ENCODE data around the gene COIL. TPM values are rescaled to one million over a fixed set of nuclear protein-coding genes. Genes with fewer than 3 reads are reported as not detected.

Gene COIL
- total and polyA plus RNA-seq, 2 donors (not counting 3 experiments of a cell fraction or from before 2014, with no cell fraction given): 4.2 to 20.6 TPM

GRCh38 chr17:56997313-56997712 lies 36.5 kb upstream of the COIL start:
- Histone ChIP-seq H3K9me1 (replicated peaks; ENCODE audit: control insufficient read depth, extremely low read depth, insufficient read depth, low read length) (no peaks in the 10 kb centered on the region), H4K20me1 (replicated peaks; ENCODE audit: control insufficient read depth, extremely low read depth, insufficient read depth, low read length) (no peaks in the 10 kb centered on the region), H3K4me1 (ENCODE audit: control insufficient read depth, extremely low read depth, insufficient read depth, low read length) (no peaks in the 10 kb centered on the region), H3K79me2 (ENCODE audit: control insufficient read depth, insufficient read depth, low read length) (no peaks in the 10 kb centered on the region), H3K9ac (replicated peaks; ENCODE audit: extremely low read depth, insufficient read depth, low read length) (no peak overlapping the region), H3K36me3 (ENCODE audit: control insufficient read depth in 2 of 2, extremely low read depth in 1 of 2, insufficient read depth in 2 of 2, low read length in 2 of 2) (peaks cover 0 to 2% of the 10 kb centered on the region in 2 experiments), H2AFZ (ENCODE audit: low read depth, low read length) (no peak overlapping the region), H3K4me3 (replicated peaks in 1 of 3; ENCODE audit: insufficient read depth in 1 of 3, low read depth in 1 of 3, low read length in 3 of 3) (no peak overlapping the region), H3K9me3 (replicated peaks; ENCODE audit: control insufficient read depth, insufficient read depth, low read length) (no peaks in the 10 kb centered on the region), H3K27ac (ENCODE audit: insufficient read depth, low read depth, low read length) (no peak overlapping the region), H3K27me3 (ENCODE audit: control insufficient read depth in 2 of 2, insufficient read depth in 2 of 2, low read length in 2 of 2) (no peaks in the 10 kb centered on the region), H3K4me2 (ENCODE audit: insufficient read depth, low read length) (no peak overlapping the region)
- DNase-seq (ENCODE audit: low read depth, low spot score) (no peak), FAIRE-seq (no peak)
- intact Hi-C loops (cut with micrococcal nuclease) (no loop called here), dilution Hi-C loops (cut with MboI; ENCODE audit: extremely low pct_ligation_motif_present, low sequenced_read_pairs) (no loop called here)
- ChIA-PET CTCF (interaction anchor here (3.7 kb wide), 1 partner anchor 13 kb away, joined by 13 read pairs; no protein-coding TSS in a partner anchor), POLR2A (no interaction called here)
- no TSS peak for BruUV-seq (replicated peaks)
- TF ChIP-seq POLR2AphosphoS5 (IDR thresholded peaks at IDR 0.05; ENCODE audit: insufficient read depth, low read depth, low read length): no peak
- no peak for TF ChIP-seq EZH2 (IDR thresholded peaks at IDR 0.05; ENCODE audit: borderline replicate concordance, low read depth, low read length, severe bottlenecking)
- no peak for TF ChIP-seq MYC (IDR thresholded peaks at IDR 0.05; ENCODE audit: low read depth, low read length)
- TF ChIP-seq, protein P1, sequence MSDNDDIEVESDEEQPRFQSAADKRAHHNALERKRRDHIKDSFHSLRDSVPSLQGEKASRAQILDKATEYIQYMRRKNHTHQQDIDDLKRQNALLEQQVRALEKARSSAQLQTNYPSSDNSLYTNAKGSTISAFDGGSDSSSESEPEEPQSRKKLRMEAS (IDR thresholded peaks at IDR 0.05; ENCODE audit: insufficient read depth, insufficient read length): no peak
- TF ChIP-seq, protein P2, sequence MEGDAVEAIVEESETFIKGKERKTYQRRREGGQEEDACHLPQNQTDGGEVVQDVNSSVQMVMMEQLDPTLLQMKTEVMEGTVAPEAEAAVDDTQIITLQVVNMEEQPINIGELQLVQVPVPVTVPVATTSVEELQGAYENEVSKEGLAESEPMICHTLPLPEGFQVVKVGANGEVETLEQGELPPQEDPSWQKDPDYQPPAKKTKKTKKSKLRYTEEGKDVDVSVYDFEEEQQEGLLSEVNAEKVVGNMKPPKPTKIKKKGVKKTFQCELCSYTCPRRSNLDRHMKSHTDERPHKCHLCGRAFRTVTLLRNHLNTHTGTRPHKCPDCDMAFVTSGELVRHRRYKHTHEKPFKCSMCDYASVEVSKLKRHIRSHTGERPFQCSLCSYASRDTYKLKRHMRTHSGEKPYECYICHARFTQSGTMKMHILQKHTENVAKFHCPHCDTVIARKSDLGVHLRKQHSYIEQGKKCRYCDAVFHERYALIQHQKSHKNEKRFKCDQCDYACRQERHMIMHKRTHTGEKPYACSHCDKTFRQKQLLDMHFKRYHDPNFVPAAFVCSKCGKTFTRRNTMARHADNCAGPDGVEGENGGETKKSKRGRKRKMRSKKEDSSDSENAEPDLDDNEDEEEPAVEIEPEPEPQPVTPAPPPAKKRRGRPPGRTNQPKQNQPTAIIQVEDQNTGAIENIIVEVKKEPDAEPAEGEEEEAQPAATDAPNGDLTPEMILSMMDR (IDR thresholded peaks at IDR 0.05; ENCODE audit: extremely low read depth in 1 of 2, insufficient read depth in 1 of 2, low read depth in 1 of 2, low read length in 2 of 2): no peak
- TF ChIP-seq POLR2A (IDR thresholded peaks at IDR 0.05; ENCODE audit: low read depth, low read length): no peak
- TF ChIP-seq JUN (IDR thresholded peaks at IDR 0.05; ENCODE audit: borderline replicate concordance, insufficient read depth, insufficient read length, low read depth): no peak
- no peak for TF ChIP-seq GATA2 (IDR thresholded peaks at IDR 0.05; ENCODE audit: insufficient read depth, insufficient read length, low read depth, low read length)
